ENCODE measurements around the gene OR2D2.

DNA sequence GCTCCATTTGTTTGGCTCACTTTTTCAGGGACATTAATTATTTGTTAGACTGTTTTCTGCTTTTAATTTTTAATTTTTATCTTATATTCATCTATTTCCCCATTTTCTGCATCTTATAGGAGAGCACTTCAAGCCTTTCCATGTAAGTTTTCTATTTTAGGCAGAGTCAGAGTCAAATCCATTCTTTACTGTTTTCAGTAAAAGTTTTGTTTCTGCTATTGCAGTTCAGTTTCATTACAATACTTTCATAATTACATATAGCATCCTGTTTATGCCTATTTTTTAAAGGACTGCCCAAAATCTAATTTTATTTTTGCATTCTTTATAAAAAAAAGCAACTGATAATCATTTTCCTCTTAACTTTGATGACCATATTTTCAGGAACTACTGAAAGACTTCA, 50.6 kb downstream of the OR2D2 start:
- TF ChIP-seq, protein P1, sequence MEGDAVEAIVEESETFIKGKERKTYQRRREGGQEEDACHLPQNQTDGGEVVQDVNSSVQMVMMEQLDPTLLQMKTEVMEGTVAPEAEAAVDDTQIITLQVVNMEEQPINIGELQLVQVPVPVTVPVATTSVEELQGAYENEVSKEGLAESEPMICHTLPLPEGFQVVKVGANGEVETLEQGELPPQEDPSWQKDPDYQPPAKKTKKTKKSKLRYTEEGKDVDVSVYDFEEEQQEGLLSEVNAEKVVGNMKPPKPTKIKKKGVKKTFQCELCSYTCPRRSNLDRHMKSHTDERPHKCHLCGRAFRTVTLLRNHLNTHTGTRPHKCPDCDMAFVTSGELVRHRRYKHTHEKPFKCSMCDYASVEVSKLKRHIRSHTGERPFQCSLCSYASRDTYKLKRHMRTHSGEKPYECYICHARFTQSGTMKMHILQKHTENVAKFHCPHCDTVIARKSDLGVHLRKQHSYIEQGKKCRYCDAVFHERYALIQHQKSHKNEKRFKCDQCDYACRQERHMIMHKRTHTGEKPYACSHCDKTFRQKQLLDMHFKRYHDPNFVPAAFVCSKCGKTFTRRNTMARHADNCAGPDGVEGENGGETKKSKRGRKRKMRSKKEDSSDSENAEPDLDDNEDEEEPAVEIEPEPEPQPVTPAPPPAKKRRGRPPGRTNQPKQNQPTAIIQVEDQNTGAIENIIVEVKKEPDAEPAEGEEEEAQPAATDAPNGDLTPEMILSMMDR (optimal IDR thresholded peaks at IDR 0.05 in 1 of 3, IDR thresholded peaks at IDR 0.05 in 1 of 3, conservative IDR thresholded peaks at IDR 0.05 in 1 of 3; ENCODE audit: extremely low read depth in 1 of 3, insufficient read depth in 2 of 3, low read length in 3 of 3): no peak
- TF ChIP-seq EZH2 (IDR thresholded peaks at IDR 0.05; ENCODE audit: low read length): no peak

All from keratinocyte (primary cell).